Activated T-helper 17 cell treated with anti-CD3 and anti-CD28 coated beads, Interleukin-2, amount 50 U/mL, for 72 hours (primary cell): ENCODE measurements around the gene ORC4. TPM values are rescaled to one million over a fixed set of nuclear protein-coding genes. Genes with fewer than 3 reads are reported as not detected.

Experiments used
- ATAC-seq: fragments of 150-1000 bp; cut with Tn5 transposase; replicated peaks from 2 replicates; pipeline ENCODE4 v1.10.0; 2021; ENCODE audit warnings: mild to moderate bottlenecking, moderate library complexity
- H3K27ac Mint-ChIP-seq: one replicate; pipeline ENCODE4 v1.8.0; 2022; ENCODE audit warnings: mixed read lengths
- H3K27me3 Mint-ChIP-seq: one replicate; pipeline ENCODE4 v1.8.0; 2022; ENCODE audit warnings: mixed read lengths
- H3K36me3 Mint-ChIP-seq: one replicate; pipeline ENCODE4 v1.8.0; 2022; ENCODE audit warnings: low read depth, mild to moderate bottlenecking, mixed read lengths
- H3K4me1 Mint-ChIP-seq: one replicate; pipeline ENCODE4 v1.8.0; 2022; ENCODE audit warnings: mixed read lengths
- H3K4me3 Mint-ChIP-seq: one replicate; pipeline ENCODE4 v1.8.0; 2022; ENCODE audit warnings: mild to moderate bottlenecking, mixed read lengths
- H3K9me3 Mint-ChIP-seq: one replicate; pipeline ENCODE4 v1.8.0; 2022; ENCODE audit warnings: mixed read lengths
- total RNA-seq, 2 donors: library from RNA; stranded (reverse); gene quantifications; one replicate each; pipeline ENCODE4 v1.2.3, GENCODE V29; 2022

ORC4 gene
- total RNA-seq, 2 donors from 2014 or later = 31.9 to 32.4 TPM

- Mint-ChIP-seq H3K27ac (no peak overlapping the region), H3K36me3 (no peaks in the 10 kb centered on the region)
Observed at GRCh38 chr2:147882631-147883030, 137.9 kb downstream of the ORC4 start.

More at GRCh38 chr2:147882631-147883030, 137.9 kb downstream of the ORC4 start:
- peaks cover 14% of the 10 kb centered on the region for H3K4me1 Mint-ChIP-seq
- H3K9me3 Mint-ChIP-seq = no peaks in the 10 kb centered on the region
- no peak for ATAC-seq
- no peak overlapping the region for H3K4me3 Mint-ChIP-seq
- no peaks in the 10 kb centered on the region for H3K27me3 Mint-ChIP-seq

Other genes starting within 250 kb of the ORC4 start
- gene ACVR2A, start 175.7 kb downstream of the ORC4 start, total RNA-seq = 1 to 10 TPM; 1.9 to 2.5 TPM
- 10 to 100 TPM; 33.5 to 55.7 TPM for gene MBD5, start 354 bp upstream of the ORC4 start, total RNA-seq